HepG2 (cell line): ENCODE results near the gene PTPN3. TPM values are rescaled to one million over a fixed set of nuclear protein-coding genes. Genes with fewer than 3 reads are reported as not detected.
A peak's percentile ranks its signal among the peaks of the same experiment; 100 is the strongest.

Experiments
- ATAC-seq: fragments of 200-7000 bp; cut with Tn5 transposase; 3 replicates; pipeline ENCODE4 v1.9.1; 2020; ENCODE audit warnings: mild to moderate bottlenecking, moderate library complexity
- BruUV-seq: library from RNA; stranded (reverse); fragments of 400-500 nt; replicated peaks from 2 replicates; lab custom pipeline; 2021; lab: Mats Ljungman, UMichigan
- CTCF ChIA-PET: fragments of 300-600 bp; formaldehyde crosslinking; extraction: SDS; loops from one replicate; lab custom pipeline; 2021; ENCODE audit warnings: low total read pairs, inconsistent platforms, low intra/inter-chr PET ratio; lab: Yijun Ruan, JAX
- POLR2A ChIA-PET: fragments of 350-600 bp; sonication (Branson Sonifier 250); formaldehyde crosslinking; loops from one replicate; lab custom pipeline; 2020; ENCODE audit warnings: antibody characterized with exemption, inconsistent platforms; lab: Yijun Ruan, JAX
- DNase-seq: peaks from one replicate; pipeline ENCODE4 v3.0.0-alpha.2; 2015; ENCODE audit warnings: low spot score
- FAIRE-seq: peaks from 3 replicates; lab custom pipeline; 2011; peaks lifted over from hg19 to GRCh38; lab: Jason Lieb, UNC
- H2AFZ ChIP-seq: one replicate; pipeline ENCODE4 v1.6.1; 2011; ENCODE audit warnings: low read length, inconsistent platforms
- H3K27ac ChIP-seq: fragments of 300-600 bp; 3 replicates; pipeline ENCODE4 v1.8.0; 2011; ENCODE audit warnings: mixed run types, mild to moderate bottlenecking, mixed read lengths, low read length, inconsistent platforms; ENCODE audit not compliant: insufficient read depth; ENCODE audit errors: extremely low read length
- H3K27me3 ChIP-seq, 2 experiments: fragments of 200-600 bp in 1 of 2; 2 replicates in 1 of 2; 3 replicates in 1 of 2; pipeline versions ENCODE4 v1.6.0 to v1.8.0; 2011; ENCODE audit warnings: low read length in 2 of 2, mild to moderate bottlenecking in 2 of 2, moderate library complexity in 2 of 2, inconsistent platforms in 1 of 2; ENCODE audit not compliant: insufficient read depth in 2 of 2, control insufficient read depth in 1 of 2
- H3K36me3 ChIP-seq, 2 experiments: fragments of 200-600 bp in 1 of 2; replicated peaks in 1 of 2; 2 replicates in 1 of 2; 3 replicates in 1 of 2; pipeline versions ENCODE4 v1.5.1 to v1.8.0; 2011; ENCODE audit warnings: low read length in 2 of 2, inconsistent platforms in 1 of 2; ENCODE audit not compliant: insufficient read depth in 2 of 2, control insufficient read depth in 1 of 2
- H3K4me1 ChIP-seq: 2 replicates; pipeline ENCODE4 v1.5.1; 2012; ENCODE audit warnings: low read length, inconsistent platforms; ENCODE audit not compliant: insufficient read depth
- H3K4me2 ChIP-seq: 2 replicates; pipeline ENCODE4 v1.6.0; 2011; ENCODE audit warnings: low read depth, low read length, inconsistent platforms
- H3K4me3 ChIP-seq, 3 experiments: fragments of 200-600 bp in 1 of 3; sonication (generic), shearing (Covaris generic) in 1 of 3; replicated peaks in 1 of 3; 2 replicates each; pipeline ENCODE4 v1.5.1; 2011 to 2016; ENCODE audit warnings: low read length in 3 of 3, inconsistent platforms in 2 of 3, low read depth in 2 of 3, mild to moderate bottlenecking in 2 of 3, control low read depth in 1 of 3, mixed read lengths in 1 of 3; ENCODE audit not compliant: insufficient read depth in 1 of 3
- H3K79me2 ChIP-seq: one replicate; pipeline ENCODE4 v1.6.1; 2011; ENCODE audit warnings: low read length, inconsistent platforms; ENCODE audit not compliant: insufficient read depth
- H3K9ac ChIP-seq: 2 replicates; pipeline ENCODE4 v1.6.0; 2011; ENCODE audit warnings: mild to moderate bottlenecking, low read depth, low read length, inconsistent platforms; ENCODE audit not compliant: insufficient read depth
- H3K9me3 ChIP-seq: 2 replicates; pipeline ENCODE4 v1.5.1; 2012; ENCODE audit warnings: mild to moderate bottlenecking, low read length
- H4K20me1 ChIP-seq: 2 replicates; pipeline ENCODE4 v1.6.0; 2011; ENCODE audit warnings: inconsistent platforms, mild to moderate bottlenecking, low read length, moderate library complexity; ENCODE audit not compliant: insufficient read depth
- ZBTB7B ChIP-seq: sonication (generic); formaldehyde crosslinking; IDR thresholded peaks from 2 replicates; pipeline ENCODE4 v1.4.0; 2020; ENCODE audit warnings: missing genetic modification reagents
- ZFY ChIP-seq: sonication (generic); formaldehyde crosslinking; IDR thresholded peaks from 2 replicates; pipeline ENCODE4 v1.4.0; 2020; ENCODE audit warnings: missing genetic modification reagents
- ZNF225 ChIP-seq: sonication (generic); formaldehyde crosslinking; IDR thresholded peaks from 2 replicates; pipeline ENCODE4 v1.4.0; 2020; ENCODE audit warnings: mild to moderate bottlenecking, missing genetic modification reagents
- ZNF292 ChIP-seq: sonication (generic); formaldehyde crosslinking; IDR thresholded peaks from 2 replicates; pipeline ENCODE4 v1.8.1; 2022; ENCODE audit warnings: mild to moderate bottlenecking, low read depth, missing genetic modification reagents, borderline replicate concordance
- ZNF34 ChIP-seq: sonication (generic); formaldehyde crosslinking; IDR thresholded peaks from 2 replicates; pipeline ENCODE4 v1.4.0; 2020; ENCODE audit warnings: mild to moderate bottlenecking, missing genetic modification reagents, borderline replicate concordance
- ZNF773 ChIP-seq: sonication (generic); formaldehyde crosslinking; IDR thresholded peaks from 2 replicates; pipeline ENCODE4 v1.4.0; 2020; ENCODE audit warnings: missing genetic modification reagents, borderline replicate concordance
- WGBS: methylation state at CpG from one replicate; pipeline ENCODE4 v1.1.6; 2017; ENCODE audit warnings: low lambda C conversion rate; 5-methylcytosine and 5-hydroxymethylcytosine counted together
- in situ Hi-C: cut with HindIII; loops from 2 replicates; pipeline ENCODE4 v1.10.0; 2017; ENCODE audit warnings: low pct_unique_long_range_greater_than_20kb; ENCODE audit not compliant: extremely low pct_ligation_motif_present
- intact Hi-C: fragments of 100-400 bp; cut with micrococcal nuclease; formaldehyde crosslinking; loops from one replicate; pipeline ENCODE4 v1.10.0; 2022; ENCODE audit not compliant: unreplicated experiment
- polyA plus RNA-seq, 8 experiments: library from polyadenylated mRNA; depleted of rRNA in 3 of 8; stranded (reverse) in 7 of 8; unstranded in 1 of 8; fragments of >200 nt; fragmentation: Illumina TruSeq in 4 of 8; extraction: Trizol in 4 of 8; gene quantifications; 2 replicates each; pipeline versions ENCODE4 v1.2.1 to v1.2.3, GENCODE V29; 2011 to 2016; ENCODE audit warnings: low read depth in 4 of 8, missing spikeins in 1 of 8, mixed read lengths in 1 of 8; ENCODE audit not compliant: insufficient read depth in 1 of 8
- total RNA-seq, 5 experiments: library from RNA; depleted of rRNA; stranded (reverse); fragments of >200 nt; fragmentation: Illumina TruSeq; extraction: Trizol; gene quantifications; 2 replicates each; pipeline ENCODE4 v1.2.3, GENCODE V29; 2016; ENCODE audit warnings: low read depth in 1 of 5
- TF ChIP-seq, protein P1 (sequence below): sonication (generic); formaldehyde crosslinking; conservative IDR thresholded peaks from 2 replicates; pipeline ENCODE4 v1.4.0; 2020; ENCODE audit warnings: missing genetic modification reagents
- TF ChIP-seq, protein P2 (sequence below): sonication (generic); formaldehyde crosslinking; IDR thresholded peaks from 2 replicates; pipeline ENCODE4 v1.4.0; 2020; ENCODE audit warnings: missing genetic modification reagents
- TF ChIP-seq, protein P3 (sequence below): sonication (generic); formaldehyde crosslinking; IDR thresholded peaks from 2 replicates; pipeline ENCODE4 v1.5.0; 2020; ENCODE audit warnings: missing genetic modification reagents
- TF ChIP-seq, protein P4 (sequence below): sonication (generic); formaldehyde crosslinking; IDR thresholded peaks from 2 replicates; pipeline ENCODE4 v1.5.1; 2020; ENCODE audit warnings: mild to moderate bottlenecking, missing genetic modification reagents, moderate library complexity

Gene PTPN3
- total and polyA plus RNA-seq, 2 of the 13 experiments (the other 11 are each of a cell fraction or from before 2014, with no cell fraction given), result 5.6 to 20.5 TPM

DNA sequence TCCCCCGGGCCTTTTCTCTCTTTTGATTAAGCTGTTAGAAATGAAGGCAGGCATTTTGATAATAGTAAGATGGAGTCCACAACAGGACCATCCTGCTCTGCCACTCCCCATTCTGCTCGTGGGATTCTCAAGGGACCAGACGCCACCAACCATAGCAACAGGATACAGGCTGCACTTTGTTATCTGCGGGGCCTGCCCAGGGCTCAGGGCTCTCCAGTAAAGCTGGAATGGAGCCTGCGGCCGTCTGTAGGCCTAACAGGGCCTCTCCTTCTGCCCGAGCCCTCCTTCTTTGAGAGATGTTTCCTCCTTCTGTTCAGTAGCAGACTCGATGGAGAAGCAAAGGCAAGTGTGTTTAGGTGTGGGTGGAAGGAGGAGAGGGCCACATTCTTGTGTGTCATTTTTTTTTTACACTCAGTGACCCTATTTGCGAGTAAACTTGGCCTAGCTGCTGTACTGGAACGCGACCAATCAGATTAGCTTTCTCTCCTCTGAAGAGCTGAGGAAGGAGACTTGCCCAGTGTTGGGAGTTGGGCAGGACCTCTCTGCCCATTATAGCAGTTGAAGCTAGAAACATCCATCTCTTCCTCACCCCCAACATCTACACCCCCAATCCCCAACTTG lies 168.4 kb downstream of the PTPN3 start:
- peak; percentile 91 for ATAC-seq
- Histone ChIP-seq H2AFZ (peak overlapping the region; percentile 73), H3K4me3 (peak overlapping the region; percentile 34 to 68 (median 59)), H3K79me2 (no peaks in the 10 kb centered on the region), H3K9me3 (no peaks in the 10 kb centered on the region), H3K27ac (no peak overlapping the region), H3K27me3 (peaks cover 0 to 4% of the 10 kb centered on the region in 2 experiments; a peak in 2 of 5 replicates), H3K36me3 (no peaks in the 10 kb centered on the region), H4K20me1 (no peaks in the 10 kb centered on the region), H3K4me2 (peak overlapping the region; percentile 91), H3K9ac (peak overlapping the region; percentile 32; the same call in 1 of the 2 replicates), H3K4me1 (peaks cover 52% of the 10 kb centered on the region)
- WGBS, result 2% methylated on average over 9 of the region's 11 CpGs
- ChIA-PET POLR2A (interaction anchor here (1.2 to 1.6 kb wide), 4 partner anchors 10 to 146 kb away, joined by 3 to 8 read pairs (median 6); no protein-coding TSS in a partner anchor), CTCF (no interaction called here)
- BruUV-seq, result no TSS peak
- FAIRE-seq, result peak; percentile 30
- in situ Hi-C loops, result no loop called here
- peak; percentile 25 for DNase-seq
- intact Hi-C loops, result loop anchor here (10.0 kb wide), 1 partner anchor 215 kb away; the partner anchor contains the start of gene TMEM245
- TF ChIP-seq ZNF225 (CRISPR knock-in tag) (no peak), ZNF292 (no peak), ZNF34 (CRISPR knock-in tag) (no peak), ZBTB7B (CRISPR knock-in tag) (0 out of 2 replicates have a peak, but pooled peaks have one; percentile 29), ZFY (CRISPR knock-in tag) (peak; percentile 65), ZNF773 (CRISPR knock-in tag) (no peak)
- TF ChIP-seq, protein P1, sequence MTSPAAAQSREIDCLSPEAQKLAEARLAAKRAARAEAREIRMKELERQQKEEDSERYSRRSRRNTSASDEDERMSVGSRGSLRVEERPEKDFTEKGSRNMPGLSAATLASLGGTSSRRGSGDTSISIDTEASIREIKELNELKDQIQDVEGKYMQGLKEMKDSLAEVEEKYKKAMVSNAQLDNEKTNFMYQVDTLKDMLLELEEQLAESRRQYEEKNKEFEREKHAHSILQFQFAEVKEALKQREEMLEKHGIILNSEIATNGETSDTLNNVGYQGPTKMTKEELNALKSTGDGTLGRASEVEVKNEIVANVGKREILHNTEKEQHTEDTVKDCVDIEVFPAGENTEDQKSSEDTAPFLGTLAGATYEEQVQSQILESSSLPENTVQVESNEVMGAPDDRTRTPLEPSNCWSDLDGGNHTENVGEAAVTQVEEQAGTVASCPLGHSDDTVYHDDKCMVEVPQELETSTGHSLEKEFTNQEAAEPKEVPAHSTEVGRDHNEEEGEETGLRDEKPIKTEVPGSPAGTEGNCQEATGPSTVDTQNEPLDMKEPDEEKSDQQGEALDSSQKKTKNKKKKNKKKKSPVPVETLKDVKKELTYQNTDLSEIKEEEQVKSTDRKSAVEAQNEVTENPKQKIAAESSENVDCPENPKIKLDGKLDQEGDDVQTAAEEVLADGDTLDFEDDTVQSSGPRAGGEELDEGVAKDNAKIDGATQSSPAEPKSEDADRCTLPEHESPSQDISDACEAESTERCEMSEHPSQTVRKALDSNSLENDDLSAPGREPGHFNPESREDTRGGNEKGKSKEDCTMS (CRISPR knock-in tag), result no peak
- TF ChIP-seq, protein P2, sequence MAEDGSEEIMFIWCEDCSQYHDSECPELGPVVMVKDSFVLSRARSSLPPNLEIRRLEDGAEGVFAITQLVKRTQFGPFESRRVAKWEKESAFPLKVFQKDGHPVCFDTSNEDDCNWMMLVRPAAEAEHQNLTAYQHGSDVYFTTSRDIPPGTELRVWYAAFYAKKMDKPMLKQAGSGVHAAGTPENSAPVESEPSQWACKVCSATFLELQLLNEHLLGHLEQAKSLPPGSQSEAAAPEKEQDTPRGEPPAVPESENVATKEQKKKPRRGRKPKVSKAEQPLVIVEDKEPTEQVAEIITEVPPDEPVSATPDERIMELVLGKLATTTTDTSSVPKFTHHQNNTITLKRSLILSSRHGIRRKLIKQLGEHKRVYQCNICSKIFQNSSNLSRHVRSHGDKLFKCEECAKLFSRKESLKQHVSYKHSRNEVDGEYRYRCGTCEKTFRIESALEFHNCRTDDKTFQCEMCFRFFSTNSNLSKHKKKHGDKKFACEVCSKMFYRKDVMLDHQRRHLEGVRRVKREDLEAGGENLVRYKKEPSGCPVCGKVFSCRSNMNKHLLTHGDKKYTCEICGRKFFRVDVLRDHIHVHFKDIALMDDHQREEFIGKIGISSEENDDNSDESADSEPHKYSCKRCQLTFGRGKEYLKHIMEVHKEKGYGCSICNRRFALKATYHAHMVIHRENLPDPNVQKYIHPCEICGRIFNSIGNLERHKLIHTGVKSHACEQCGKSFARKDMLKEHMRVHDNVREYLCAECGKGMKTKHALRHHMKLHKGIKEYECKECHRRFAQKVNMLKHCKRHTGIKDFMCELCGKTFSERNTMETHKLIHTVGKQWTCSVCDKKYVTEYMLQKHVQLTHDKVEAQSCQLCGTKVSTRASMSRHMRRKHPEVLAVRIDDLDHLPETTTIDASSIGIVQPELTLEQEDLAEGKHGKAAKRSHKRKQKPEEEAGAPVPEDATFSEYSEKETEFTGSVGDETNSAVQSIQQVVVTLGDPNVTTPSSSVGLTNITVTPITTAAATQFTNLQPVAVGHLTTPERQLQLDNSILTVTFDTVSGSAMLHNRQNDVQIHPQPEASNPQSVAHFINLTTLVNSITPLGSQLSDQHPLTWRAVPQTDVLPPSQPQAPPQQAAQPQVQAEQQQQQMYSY (CRISPR knock-in tag), result peak; percentile 53; the same call in 1 of the 2 replicates
- TF ChIP-seq, protein P3, sequence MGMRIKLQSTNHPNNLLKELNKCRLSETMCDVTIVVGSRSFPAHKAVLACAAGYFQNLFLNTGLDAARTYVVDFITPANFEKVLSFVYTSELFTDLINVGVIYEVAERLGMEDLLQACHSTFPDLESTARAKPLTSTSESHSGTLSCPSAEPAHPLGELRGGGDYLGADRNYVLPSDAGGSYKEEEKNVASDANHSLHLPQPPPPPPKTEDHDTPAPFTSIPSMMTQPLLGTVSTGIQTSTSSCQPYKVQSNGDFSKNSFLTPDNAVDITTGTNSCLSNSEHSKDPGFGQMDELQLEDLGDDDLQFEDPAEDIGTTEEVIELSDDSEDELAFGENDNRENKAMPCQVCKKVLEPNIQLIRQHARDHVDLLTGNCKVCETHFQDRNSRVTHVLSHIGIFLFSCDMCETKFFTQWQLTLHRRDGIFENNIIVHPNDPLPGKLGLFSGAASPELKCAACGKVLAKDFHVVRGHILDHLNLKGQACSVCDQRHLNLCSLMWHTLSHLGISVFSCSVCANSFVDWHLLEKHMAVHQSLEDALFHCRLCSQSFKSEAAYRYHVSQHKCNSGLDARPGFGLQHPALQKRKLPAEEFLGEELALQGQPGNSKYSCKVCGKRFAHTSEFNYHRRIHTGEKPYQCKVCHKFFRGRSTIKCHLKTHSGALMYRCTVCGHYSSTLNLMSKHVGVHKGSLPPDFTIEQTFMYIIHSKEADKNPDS (CRISPR knock-in tag), result no peak
- TF ChIP-seq, protein P4, sequence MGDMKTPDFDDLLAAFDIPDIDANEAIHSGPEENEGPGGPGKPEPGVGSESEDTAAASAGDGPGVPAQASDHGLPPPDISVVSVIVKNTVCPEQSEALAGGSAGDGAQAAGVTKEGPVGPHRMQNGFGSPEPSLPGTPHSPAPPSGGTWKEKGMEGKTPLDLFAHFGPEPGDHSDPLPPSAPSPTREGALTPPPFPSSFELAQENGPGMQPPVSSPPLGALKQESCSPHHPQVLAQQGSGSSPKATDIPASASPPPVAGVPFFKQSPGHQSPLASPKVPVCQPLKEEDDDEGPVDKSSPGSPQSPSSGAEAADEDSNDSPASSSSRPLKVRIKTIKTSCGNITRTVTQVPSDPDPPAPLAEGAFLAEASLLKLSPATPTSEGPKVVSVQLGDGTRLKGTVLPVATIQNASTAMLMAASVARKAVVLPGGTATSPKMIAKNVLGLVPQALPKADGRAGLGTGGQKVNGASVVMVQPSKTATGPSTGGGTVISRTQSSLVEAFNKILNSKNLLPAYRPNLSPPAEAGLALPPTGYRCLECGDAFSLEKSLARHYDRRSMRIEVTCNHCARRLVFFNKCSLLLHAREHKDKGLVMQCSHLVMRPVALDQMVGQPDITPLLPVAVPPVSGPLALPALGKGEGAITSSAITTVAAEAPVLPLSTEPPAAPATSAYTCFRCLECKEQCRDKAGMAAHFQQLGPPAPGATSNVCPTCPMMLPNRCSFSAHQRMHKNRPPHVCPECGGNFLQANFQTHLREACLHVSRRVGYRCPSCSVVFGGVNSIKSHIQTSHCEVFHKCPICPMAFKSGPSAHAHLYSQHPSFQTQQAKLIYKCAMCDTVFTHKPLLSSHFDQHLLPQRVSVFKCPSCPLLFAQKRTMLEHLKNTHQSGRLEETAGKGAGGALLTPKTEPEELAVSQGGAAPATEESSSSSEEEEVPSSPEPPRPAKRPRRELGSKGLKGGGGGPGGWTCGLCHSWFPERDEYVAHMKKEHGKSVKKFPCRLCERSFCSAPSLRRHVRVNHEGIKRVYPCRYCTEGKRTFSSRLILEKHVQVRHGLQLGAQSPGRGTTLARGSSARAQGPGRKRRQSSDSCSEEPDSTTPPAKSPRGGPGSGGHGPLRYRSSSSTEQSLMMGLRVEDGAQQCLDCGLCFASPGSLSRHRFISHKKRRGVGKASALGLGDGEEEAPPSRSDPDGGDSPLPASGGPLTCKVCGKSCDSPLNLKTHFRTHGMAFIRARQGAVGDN, result peak; percentile 30; the same call in 1 of the 2 replicates
